Stimulated activated naive CD4-positive, alpha-beta T cell (primary cell): Measurements from ENCODE around the gene CLINT1.
"Not testable (repeated sequence)": the region's sequence is repeated elsewhere in the genome, so short reads cannot be mapped to it uniquely, and the experiment has no call there.

Experiments
- DNase-seq, 6 experiments: peaks; one replicate each; lab custom pipeline; 2025; lab: John Stamatoyannopoulos, UW

Gene CLINT1

GRCh38 chr5:157862183-157862851, 3.4 kb upstream of the CLINT1 start:
- DNase-seq, result no peak

- no peak for DNase-seq
These were observed 2.2 kb upstream of the CLINT1 start for GRCh38 chr5:157860898-157861890.

- DNase-seq, result no peak
These were observed 256 bp upstream of the CLINT1 start for GRCh38 chr5:157859227-157859575.

- DNase-seq, result peak in 2 of 6 experiments; percentile 34 to 35
These were observed 974 bp downstream of the CLINT1 start for GRCh38 chr5:157857816-157858526.

- DNase-seq, result peak in 2 of 6 experiments; percentile 2 to 7
These were observed 3.4 kb downstream of the CLINT1 start for GRCh38 chr5:157855404-157855994.

GRCh38 chr5:157853365-157853764, 5.6 kb downstream of the CLINT1 start:
- DNase-seq, result not testable (repeated sequence)

- no peak for DNase-seq
These were observed 12.9 kb downstream of the CLINT1 start for GRCh38 chr5:157845914-157846598.

- DNase-seq, result no peak
These were observed 16.2 kb downstream of the CLINT1 start for GRCh38 chr5:157842787-157843186.

GRCh38 chr5:157842185-157842584, 16.8 kb downstream of the CLINT1 start:
- DNase-seq, result no peak

- DNase-seq, result no peak
These were observed 19.7 kb downstream of the CLINT1 start for GRCh38 chr5:157839157-157839795.

GRCh38 chr5:157836121-157836753, 22.7 kb downstream of the CLINT1 start:
- no peak for DNase-seq

GRCh38 chr5:157835041-157835440, 23.9 kb downstream of the CLINT1 start:
- no peak for DNase-seq

- no peak for DNase-seq
These were observed 29.9 kb downstream of the CLINT1 start for GRCh38 chr5:157828944-157829639.

- DNase-seq, result no peak
These were observed 30.6 kb downstream of the CLINT1 start for GRCh38 chr5:157828105-157828943.

- no peak for DNase-seq
These were observed 31.5 kb downstream of the CLINT1 start for GRCh38 chr5:157827423-157827822.

- DNase-seq, result no peak
These were observed 35.3 kb downstream of the CLINT1 start for GRCh38 chr5:157823655-157824054.

GRCh38 chr5:157821822-157822622, 36.9 kb downstream of the CLINT1 start:
- no peak for DNase-seq

GRCh38 chr5:157821405-157821804, 37.5 kb downstream of the CLINT1 start:
- DNase-seq, result no peak
